Neural progenitor cell (in vitro differentiated cells): ENCODE measurements around the gene CACNG7.
"Not testable (repeated sequence)": the region's sequence is repeated elsewhere in the genome, so short reads cannot be mapped to it uniquely, and the experiment has no call there.

ENCODE experiments used
- CTCF ChIP-seq: fragments of 200-600 bp; sonication (generic); IDR thresholded peaks from 2 replicates; pipeline ENCODE4 v1.5.1; 2017; ENCODE audit warnings: antibody characterized with exemption, mild to moderate bottlenecking
- EZH2 ChIP-seq: fragments of 200-600 bp; sonication (generic); IDR thresholded peaks from 2 replicates; pipeline ENCODE4 v1.6.1; 2017; ENCODE audit warnings: antibody characterized with exemption, mild to moderate bottlenecking, moderate library complexity
- EZH2phosphoT487 ChIP-seq: fragments of 200-600 bp; sonication (generic); IDR thresholded peaks from 2 replicates; pipeline ENCODE4 v1.6.1; 2017; ENCODE audit warnings: antibody characterized with exemption

GRCh38 chr19:53948611-53949010 is 39.5 kb downstream of the CACNG7 start:
- TF ChIP-seq EZH2, CTCF, EZH2phosphoT487: not testable (repeated sequence)
